Activated naive CD4-positive, alpha-beta T cell treated with anti-CD3 and anti-CD28 coated beads, Interleukin-2, amount 50 U/mL, for 24 hours (primary cell): ENCODE measurements around the gene DPYD.

Experiments
- H3K27ac Mint-ChIP-seq: one replicate; pipeline ENCODE4 v1.8.0; 2021; ENCODE audit warnings: mild to moderate bottlenecking, mixed read lengths
- H3K27me3 Mint-ChIP-seq: one replicate; pipeline ENCODE4 v1.8.0; 2021; ENCODE audit warnings: mixed read lengths
- H3K36me3 Mint-ChIP-seq: one replicate; pipeline ENCODE4 v1.8.0; 2021; ENCODE audit warnings: mixed read lengths
- H3K4me1 Mint-ChIP-seq: one replicate; pipeline ENCODE4 v1.8.0; 2021; ENCODE audit warnings: mixed read lengths
- H3K4me3 Mint-ChIP-seq: one replicate; pipeline ENCODE4 v1.8.0; 2021; ENCODE audit warnings: mild to moderate bottlenecking, mixed read lengths
- H3K9me3 Mint-ChIP-seq: one replicate; pipeline ENCODE4 v1.8.0; 2021; ENCODE audit warnings: mixed read lengths

The DPYD gene

GRCh38 chr1:97433094-97433823 lies 487.6 kb downstream of the DPYD start:
- no peak overlapping the region for H3K4me3 Mint-ChIP-seq
- no peak overlapping the region for H3K27ac Mint-ChIP-seq
- H3K27me3 Mint-ChIP-seq, result no peaks in the 10 kb centered on the region
- H3K36me3 Mint-ChIP-seq, result peaks cover 21% of the 10 kb centered on the region
- peaks cover 1% of the 10 kb centered on the region for H3K4me1 Mint-ChIP-seq
- no peaks in the 10 kb centered on the region for H3K9me3 Mint-ChIP-seq

- Mint-ChIP-seq H3K9me3 (no peaks in the 10 kb centered on the region), H3K27me3 (no peaks in the 10 kb centered on the region), H3K4me1 (peaks cover 4% of the 10 kb centered on the region), H3K36me3 (peaks cover 11% of the 10 kb centered on the region), H3K4me3 (no peak overlapping the region), H3K27ac (no peak overlapping the region)
Measured at GRCh38 chr1:97427371-97427770, 493.5 kb downstream of the DPYD start.

- no peaks in the 10 kb centered on the region for H3K27me3 Mint-ChIP-seq
- H3K27ac Mint-ChIP-seq, result no peak overlapping the region
- H3K4me1 Mint-ChIP-seq, result peaks cover 4% of the 10 kb centered on the region
- no peak overlapping the region for H3K4me3 Mint-ChIP-seq
- peaks cover 11% of the 10 kb centered on the region for H3K36me3 Mint-ChIP-seq
- no peaks in the 10 kb centered on the region for H3K9me3 Mint-ChIP-seq
Measured at GRCh38 chr1:97424209-97424608, 496.6 kb downstream of the DPYD start.

- Mint-ChIP-seq H3K9me3 (no peaks in the 10 kb centered on the region), H3K4me1 (peaks cover 4% of the 10 kb centered on the region), H3K27ac (no peak overlapping the region), H3K27me3 (no peaks in the 10 kb centered on the region), H3K36me3 (peaks cover 13% of the 10 kb centered on the region), H3K4me3 (no peak overlapping the region)
Measured at GRCh38 chr1:97423403-97423802, 497.4 kb downstream of the DPYD start.

GRCh38 chr1:97417661-97418060 lies 503.2 kb downstream of the DPYD start:
- Mint-ChIP-seq H3K4me3 (no peak overlapping the region), H3K9me3 (no peaks in the 10 kb centered on the region), H3K4me1 (no peaks in the 10 kb centered on the region), H3K27me3 (no peaks in the 10 kb centered on the region), H3K27ac (no peak overlapping the region), H3K36me3 (peaks cover 10% of the 10 kb centered on the region)

GRCh38 chr1:97414682-97415312 lies 506.0 kb downstream of the DPYD start:
- H3K36me3 Mint-ChIP-seq, result peaks cover 15% of the 10 kb centered on the region
- H3K27ac Mint-ChIP-seq, result no peak overlapping the region
- H3K9me3 Mint-ChIP-seq, result no peaks in the 10 kb centered on the region
- H3K4me3 Mint-ChIP-seq, result no peak overlapping the region
- H3K4me1 Mint-ChIP-seq, result no peaks in the 10 kb centered on the region
- no peaks in the 10 kb centered on the region for H3K27me3 Mint-ChIP-seq

GRCh38 chr1:97412737-97413136 lies 508.1 kb downstream of the DPYD start:
- Mint-ChIP-seq H3K27ac (no peak overlapping the region), H3K27me3 (no peaks in the 10 kb centered on the region), H3K9me3 (no peaks in the 10 kb centered on the region), H3K4me3 (no peak overlapping the region), H3K4me1 (no peaks in the 10 kb centered on the region), H3K36me3 (peaks cover 24% of the 10 kb centered on the region)

GRCh38 chr1:97412166-97412565 lies 508.7 kb downstream of the DPYD start:
- no peaks in the 10 kb centered on the region for H3K27me3 Mint-ChIP-seq
- H3K27ac Mint-ChIP-seq, result no peak overlapping the region
- peaks cover 25% of the 10 kb centered on the region for H3K36me3 Mint-ChIP-seq
- no peak overlapping the region for H3K4me3 Mint-ChIP-seq
- no peaks in the 10 kb centered on the region for H3K9me3 Mint-ChIP-seq
- no peaks in the 10 kb centered on the region for H3K4me1 Mint-ChIP-seq

- Mint-ChIP-seq H3K27ac (no peak overlapping the region), H3K4me1 (no peaks in the 10 kb centered on the region), H3K27me3 (no peaks in the 10 kb centered on the region), H3K9me3 (peaks cover 14% of the 10 kb centered on the region), H3K36me3 (peaks cover 22% of the 10 kb centered on the region), H3K4me3 (no peak overlapping the region)
Measured at GRCh38 chr1:97396463-97396862, 524.4 kb downstream of the DPYD start.

GRCh38 chr1:97392701-97393100 lies 528.1 kb downstream of the DPYD start:
- H3K9me3 Mint-ChIP-seq, result peaks cover 5% of the 10 kb centered on the region
- H3K27ac Mint-ChIP-seq, result no peak overlapping the region
- no peaks in the 10 kb centered on the region for H3K27me3 Mint-ChIP-seq

GRCh38 chr1:97385536-97386277 lies 535.1 kb downstream of the DPYD start:
- Mint-ChIP-seq H3K4me3 (no peak overlapping the region), H3K36me3 (peaks cover 13% of the 10 kb centered on the region)

More at GRCh38 chr1:97392701-97393100, 528.1 kb downstream of the DPYD start:
- H3K4me1 Mint-ChIP-seq, result no peaks in the 10 kb centered on the region
- peaks cover 24% of the 10 kb centered on the region for H3K36me3 Mint-ChIP-seq
- H3K4me3 Mint-ChIP-seq, result no peak overlapping the region

GRCh38 chr1:97384294-97384968 lies 536.4 kb downstream of the DPYD start:
- Mint-ChIP-seq H3K9me3 (no peaks in the 10 kb centered on the region), H3K4me1 (no peaks in the 10 kb centered on the region), H3K27me3 (no peaks in the 10 kb centered on the region), H3K27ac (no peak overlapping the region), H3K36me3 (peaks cover 18% of the 10 kb centered on the region), H3K4me3 (no peak overlapping the region)

More at GRCh38 chr1:97385536-97386277, 535.1 kb downstream of the DPYD start:
- H3K4me1 Mint-ChIP-seq, result no peaks in the 10 kb centered on the region
- H3K27me3 Mint-ChIP-seq, result no peaks in the 10 kb centered on the region
- no peaks in the 10 kb centered on the region for H3K9me3 Mint-ChIP-seq
- H3K27ac Mint-ChIP-seq, result no peak overlapping the region

GRCh38 chr1:97383797-97384196 lies 537.0 kb downstream of the DPYD start:
- Mint-ChIP-seq H3K9me3 (no peaks in the 10 kb centered on the region), H3K4me3 (no peak overlapping the region), H3K4me1 (no peaks in the 10 kb centered on the region), H3K27ac (no peak overlapping the region), H3K27me3 (no peaks in the 10 kb centered on the region), H3K36me3 (peaks cover 19% of the 10 kb centered on the region)

GRCh38 chr1:97382206-97382605 lies 538.6 kb downstream of the DPYD start:
- H3K4me3 Mint-ChIP-seq, result no peak overlapping the region
- H3K36me3 Mint-ChIP-seq, result peaks cover 16% of the 10 kb centered on the region
- no peaks in the 10 kb centered on the region for H3K27me3 Mint-ChIP-seq
- H3K4me1 Mint-ChIP-seq, result no peaks in the 10 kb centered on the region
- H3K27ac Mint-ChIP-seq, result no peak overlapping the region
- no peaks in the 10 kb centered on the region for H3K9me3 Mint-ChIP-seq

GRCh38 chr1:97379387-97380075 lies 541.3 kb downstream of the DPYD start:
- H3K27ac Mint-ChIP-seq, result no peak overlapping the region
- no peaks in the 10 kb centered on the region for H3K4me1 Mint-ChIP-seq
- peaks cover 16% of the 10 kb centered on the region for H3K36me3 Mint-ChIP-seq
- H3K27me3 Mint-ChIP-seq, result no peaks in the 10 kb centered on the region
- H3K9me3 Mint-ChIP-seq, result no peaks in the 10 kb centered on the region
- H3K4me3 Mint-ChIP-seq, result no peak overlapping the region
